H1 (cell line): ENCODE measurements around the gene MARCHF9.

ENCODE experiments used
- CREB1 ChIP-seq: IDR thresholded peaks from 2 replicates; pipeline ENCODE4 v1.6.1; 2012; ENCODE audit warnings: inconsistent platforms
- CTCF ChIP-seq, 3 experiments: IDR thresholded peaks; 1 replicate in 2 of 3; 2 replicates in 1 of 3; pipeline versions ENCODE4 v1.5.1 to v1.6.1; 2011; ENCODE audit warnings: low read length in 3 of 3, mild to moderate bottlenecking in 3 of 3, inconsistent platforms in 2 of 3, low read depth in 1 of 3, moderate library complexity in 1 of 3; ENCODE audit not compliant: insufficient read depth in 1 of 3; ENCODE audit errors: control extremely low read depth in 1 of 3
- JUND ChIP-seq: IDR thresholded peaks from 2 replicates; pipeline ENCODE4 v1.6.1; 2011; ENCODE audit warnings: mild to moderate bottlenecking, improper control_type of control experiment, low read length
- POLR2AphosphoS5 ChIP-seq: IDR thresholded peaks from 2 replicates; pipeline ENCODE4 v1.6.1; 2011; ENCODE audit warnings: low read depth, low read length
- SRF ChIP-seq: IDR thresholded peaks from 2 replicates; pipeline ENCODE4 v1.6.1; 2011; ENCODE audit warnings: mild to moderate bottlenecking, low read depth, low read length, moderate library complexity

- TF ChIP-seq POLR2AphosphoS5 (no peak), CREB1 (no peak), JUND (no peak), SRF (no peak), CTCF (IDR thresholded peaks at IDR 0.05; ENCODE audit: control extremely low read depth in 1 of 3, insufficient read depth in 1 of 3, low read depth in 1 of 3, low read length in 3 of 3) (no peak)
These were observed 15.5 kb upstream of the MARCHF9 start for GRCh38 chr12:57739387-57739786.
